GM04503 (cell line): ENCODE results near the gene MSL3.

ENCODE experiments used
- DNase-seq: peaks from one replicate; pipeline ENCODE4 v3.0.0-alpha.2; 2012; ENCODE audit warnings: low read depth

MSL3 gene, protein sequence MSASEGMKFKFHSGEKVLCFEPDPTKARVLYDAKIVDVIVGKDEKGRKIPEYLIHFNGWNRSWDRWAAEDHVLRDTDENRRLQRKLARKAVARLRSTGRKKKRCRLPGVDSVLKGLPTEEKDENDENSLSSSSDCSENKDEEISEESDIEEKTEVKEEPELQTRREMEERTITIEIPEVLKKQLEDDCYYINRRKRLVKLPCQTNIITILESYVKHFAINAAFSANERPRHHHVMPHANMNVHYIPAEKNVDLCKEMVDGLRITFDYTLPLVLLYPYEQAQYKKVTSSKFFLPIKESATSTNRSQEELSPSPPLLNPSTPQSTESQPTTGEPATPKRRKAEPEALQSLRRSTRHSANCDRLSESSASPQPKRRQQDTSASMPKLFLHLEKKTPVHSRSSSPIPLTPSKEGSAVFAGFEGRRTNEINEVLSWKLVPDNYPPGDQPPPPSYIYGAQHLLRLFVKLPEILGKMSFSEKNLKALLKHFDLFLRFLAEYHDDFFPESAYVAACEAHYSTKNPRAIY

GRCh38 chrX:11757719-11758399 lies at the start of gene MSL3:
Gene MSL3 (plus strand): TSS chrX:11758237. CDS start chrX:11758264, 27 bp downstream.
- DNase-seq, result no peak

GRCh38 chrX:11722304-11722703 lies 35.7 kb upstream of the MSL3 start:
- no peak for DNase-seq

DNA sequence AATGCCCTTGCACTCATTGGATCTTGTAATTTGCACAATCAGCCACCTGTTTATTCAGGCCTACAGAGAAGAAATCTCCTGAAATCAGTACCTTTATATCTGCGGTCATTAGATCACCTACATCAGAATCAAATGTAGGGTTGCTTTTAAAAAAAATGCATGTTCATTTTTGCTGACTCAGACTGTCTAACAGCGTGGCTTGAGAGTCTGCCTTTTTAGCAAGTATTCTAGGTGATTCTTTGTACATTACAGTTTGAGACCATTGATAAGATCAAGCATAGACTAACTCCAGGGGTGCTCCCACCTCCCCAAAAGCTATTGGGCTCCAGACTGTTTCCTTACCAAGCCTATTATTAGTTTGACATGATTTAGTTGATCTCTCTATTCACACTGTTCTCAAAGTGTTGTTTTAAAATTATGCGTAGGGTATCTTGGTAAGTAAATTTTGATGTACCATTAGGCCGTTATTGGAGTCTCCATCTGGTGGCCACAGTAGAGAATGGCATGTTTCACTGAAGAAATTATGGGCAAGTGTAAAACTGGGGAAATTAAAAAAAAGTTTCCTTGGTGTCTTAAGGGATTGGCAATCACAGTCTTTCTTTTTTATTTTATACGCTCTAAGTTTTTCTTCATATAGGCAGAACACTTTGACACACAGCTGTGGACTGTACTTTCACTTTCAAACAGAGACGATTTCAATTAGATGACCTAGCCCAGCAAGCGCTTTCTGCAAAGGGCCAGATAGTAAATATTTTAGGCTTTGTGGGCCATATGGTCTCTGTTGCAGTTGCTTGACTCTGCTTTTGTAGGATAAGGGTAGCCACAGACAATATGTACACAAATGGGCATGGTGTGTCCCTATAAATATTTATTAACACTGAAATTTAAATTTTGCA lies 33.7 kb upstream of the MSL3 start:
- no peak for DNase-seq

DNA sequence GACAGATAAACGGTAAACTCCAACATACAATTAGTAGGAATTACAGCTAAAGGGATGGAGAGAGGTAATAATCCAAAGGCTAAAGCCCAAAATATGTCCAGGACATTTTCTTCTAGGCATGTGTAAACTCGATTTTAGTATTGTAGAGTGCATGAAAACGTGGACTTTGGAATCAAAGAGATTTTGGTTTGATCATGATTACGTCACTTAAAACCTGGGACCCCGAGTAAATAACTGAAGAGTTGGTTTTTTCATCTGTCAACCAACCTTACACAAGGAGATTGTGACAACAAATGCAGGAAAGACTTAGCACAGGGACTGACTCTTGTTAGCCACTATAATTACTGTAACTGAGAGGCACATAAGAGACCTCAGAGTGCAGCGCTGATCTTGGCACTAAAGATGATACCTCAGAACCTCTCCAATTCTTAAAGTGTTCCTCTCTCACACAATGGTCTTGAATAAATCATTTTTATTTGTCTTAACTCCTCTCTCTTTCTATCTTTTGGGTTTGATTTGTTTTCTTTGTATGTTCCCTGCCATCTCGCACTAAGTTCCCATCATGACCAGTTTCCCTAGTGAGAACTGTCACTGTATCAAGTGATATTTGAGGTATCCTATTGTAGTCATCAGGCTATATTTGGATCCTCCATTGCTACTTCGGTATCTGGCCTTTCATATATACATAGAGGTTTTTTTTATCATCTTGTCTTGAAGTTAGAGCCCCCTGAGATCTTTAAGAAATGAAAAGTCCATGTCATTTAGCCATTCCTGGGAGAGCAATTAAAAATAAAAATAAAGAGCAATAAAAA lies 32.2 kb upstream of the MSL3 start:
- DNase-seq, result no peak

DNA sequence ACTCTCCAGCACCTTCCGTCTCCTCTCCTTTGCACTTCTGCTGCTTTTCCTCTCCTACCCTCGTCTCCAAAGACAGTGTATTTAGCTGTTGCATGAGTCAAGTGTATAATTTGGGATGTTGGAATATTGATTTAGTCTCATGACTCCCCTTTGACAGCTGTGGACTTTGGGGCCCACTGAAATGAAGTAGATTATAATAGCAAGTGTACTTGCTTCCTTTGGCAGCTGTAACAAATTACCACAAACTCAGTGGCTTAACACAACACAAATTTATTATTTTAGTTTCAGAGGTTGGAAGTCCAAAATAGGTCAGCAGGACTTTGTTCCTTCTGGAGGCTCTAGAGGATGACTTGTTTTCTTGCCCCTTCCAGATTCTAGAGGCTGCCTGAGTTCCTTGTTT lies 29.5 kb upstream of the MSL3 start:
- DNase-seq, result no peak

GRCh38 chrX:11733614-11734013 lies 24.4 kb upstream of the MSL3 start:
- no peak for DNase-seq

GRCh38 chrX:11739776-11740175 lies 18.3 kb upstream of the MSL3 start:
- no peak for DNase-seq

GRCh38 chrX:11740794-11741193 lies 17.2 kb upstream of the MSL3 start:
- no peak for DNase-seq

DNA sequence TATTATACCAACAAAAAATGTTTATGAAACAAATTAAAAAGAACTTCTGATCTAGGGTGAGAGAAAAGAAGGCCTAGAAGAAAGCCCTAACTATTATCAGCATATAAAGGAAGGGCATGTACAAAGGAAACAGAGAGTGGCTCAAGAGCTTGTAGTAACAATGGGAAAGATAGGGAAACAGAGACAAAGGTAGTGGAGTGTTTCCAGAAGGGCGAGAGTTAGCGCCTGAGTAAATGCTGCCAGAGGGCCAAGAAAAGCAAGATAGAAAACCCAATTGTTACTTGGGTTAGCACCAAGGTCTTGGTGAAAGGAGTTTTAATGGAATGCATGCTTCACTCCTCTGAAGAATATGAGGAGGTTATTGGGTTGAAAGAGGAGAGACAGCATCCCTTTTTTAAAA lies 16.5 kb upstream of the MSL3 start:
- DNase-seq, result no peak

DNA sequence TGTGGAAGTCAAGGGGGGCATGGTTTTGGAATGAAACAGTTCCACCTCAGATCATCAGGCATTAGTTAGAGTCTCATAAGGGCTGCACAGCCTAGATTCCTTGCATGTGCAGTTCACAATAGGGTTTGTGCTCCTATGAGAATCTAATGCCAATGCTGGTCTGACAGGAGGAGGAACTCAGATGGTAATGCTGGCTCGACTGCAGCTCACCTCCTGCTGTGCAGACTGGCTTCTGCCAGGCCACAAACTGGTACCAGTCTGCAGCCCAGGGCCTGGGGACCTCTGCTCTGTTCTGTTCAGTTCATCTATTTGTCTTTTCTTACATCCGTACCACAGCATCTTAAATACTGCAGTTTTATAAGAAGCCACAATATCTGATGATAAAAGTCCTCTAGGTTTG lies 12.2 kb upstream of the MSL3 start:
- no peak for DNase-seq

DNA sequence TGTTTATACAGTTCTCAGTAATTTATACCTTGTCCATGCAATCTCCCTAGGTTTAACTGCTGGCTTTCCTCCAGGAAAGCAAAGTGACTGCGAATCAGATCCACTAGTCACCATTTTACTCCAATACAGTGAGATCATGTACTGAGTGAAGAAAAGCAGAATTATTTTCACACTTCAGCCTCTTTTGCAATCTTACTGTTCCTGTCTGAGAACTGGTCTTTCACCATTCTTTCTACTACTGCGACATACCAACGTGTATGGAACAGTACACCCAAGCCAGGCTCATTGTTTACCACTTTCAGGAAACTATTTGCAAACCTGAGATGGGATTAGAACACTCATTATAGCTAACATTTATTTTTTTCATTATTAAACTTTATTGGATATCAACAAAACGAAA lies 8.0 kb upstream of the MSL3 start:
- DNase-seq, result no peak

DNA sequence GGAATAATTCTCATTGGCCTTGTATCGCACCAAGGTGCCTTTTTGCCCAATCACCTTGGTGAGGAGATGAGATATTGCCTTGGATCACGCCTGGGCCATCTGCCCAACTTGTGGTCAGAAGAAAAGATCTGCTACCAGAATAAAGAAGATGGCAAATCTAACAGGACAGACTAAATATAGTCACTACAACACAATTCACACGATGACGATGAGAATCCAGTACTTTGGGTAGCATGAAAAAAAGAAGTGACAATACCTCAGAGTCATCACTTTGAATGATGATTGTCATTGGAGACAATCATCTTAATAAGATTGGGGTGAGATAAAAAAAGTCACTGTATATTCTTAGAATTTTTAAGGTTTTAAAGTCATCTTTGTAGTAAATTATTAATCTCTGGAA lies 7.3 kb upstream of the MSL3 start:
- DNase-seq, result no peak

GRCh38 chrX:11751261-11751660 lies 6.8 kb upstream of the MSL3 start:
- DNase-seq, result no peak

DNA sequence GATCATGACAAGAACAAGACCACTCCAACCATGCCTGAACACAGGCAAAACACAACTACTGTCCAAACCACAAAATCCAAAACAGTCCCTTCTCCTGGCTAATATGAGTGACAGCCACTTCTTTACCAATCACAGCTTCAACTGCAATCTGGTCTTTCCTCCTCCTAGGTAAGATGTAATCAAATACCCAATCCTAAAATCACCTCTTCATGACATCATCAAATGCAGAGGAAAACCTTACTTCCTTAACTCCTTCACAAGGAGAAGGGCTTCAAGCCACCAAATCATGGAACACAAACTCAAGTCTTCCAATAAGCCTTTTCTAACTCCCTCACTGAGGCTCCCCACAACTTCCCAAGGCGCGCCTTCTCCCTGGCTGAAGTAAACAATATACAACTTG lies 4.4 kb upstream of the MSL3 start:
- no peak for DNase-seq

- no peak for DNase-seq
Observed at GRCh38 chrX:11754958-11755645, 2.9 kb upstream of the MSL3 start.

- DNase-seq, result no peak
Observed at GRCh38 chrX:11755724-11756123, 2.3 kb upstream of the MSL3 start.

DNA sequence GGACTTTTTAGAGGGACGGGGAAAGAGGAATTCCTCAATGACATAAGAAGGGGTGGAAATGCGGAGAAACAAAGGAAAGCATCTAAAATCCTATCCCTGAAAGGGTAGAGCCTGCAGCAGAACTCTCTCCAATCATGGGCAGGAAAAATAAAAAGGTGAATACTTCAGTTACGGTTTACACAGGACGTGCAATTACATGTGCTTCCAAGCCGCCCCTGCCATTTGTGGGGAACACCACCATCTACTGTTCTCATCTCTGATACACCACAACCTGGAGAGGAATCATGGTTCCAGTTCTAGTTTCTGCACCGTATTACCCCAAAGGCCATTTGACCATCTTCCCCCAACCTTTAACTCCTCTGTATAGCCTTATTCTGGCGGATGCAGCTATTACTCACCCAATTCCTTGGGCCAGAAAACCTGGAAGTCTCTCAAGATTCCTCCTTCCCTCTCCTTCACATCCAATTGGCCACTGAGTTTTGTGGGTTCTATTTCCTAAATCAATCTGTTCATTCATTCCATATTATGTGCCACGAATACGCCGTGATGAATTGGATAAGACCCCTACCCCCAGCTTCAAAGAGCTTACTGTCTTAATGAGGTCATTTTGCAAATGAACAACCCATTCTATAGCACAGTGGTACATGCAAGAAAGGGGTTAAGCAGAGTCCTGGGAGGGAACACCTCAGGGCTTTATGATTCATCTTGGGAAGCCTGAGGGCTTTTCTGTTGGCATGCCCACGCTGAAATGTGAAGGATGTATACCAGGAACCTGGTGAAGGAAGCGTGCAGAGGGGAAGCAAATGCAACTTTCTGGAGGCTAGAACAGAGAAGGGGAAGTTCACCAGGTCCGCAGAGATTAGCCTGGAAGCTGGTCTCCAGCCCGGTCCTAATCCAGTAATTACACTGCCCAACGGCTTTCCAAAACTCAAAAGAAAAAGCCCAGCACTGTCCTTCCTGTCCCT lies 1.4 kb upstream of the MSL3 start:
- no peak for DNase-seq

- DNase-seq, result no peak
Observed at GRCh38 chrX:11757397-11757718, 679 bp upstream of the MSL3 start.

DNA sequence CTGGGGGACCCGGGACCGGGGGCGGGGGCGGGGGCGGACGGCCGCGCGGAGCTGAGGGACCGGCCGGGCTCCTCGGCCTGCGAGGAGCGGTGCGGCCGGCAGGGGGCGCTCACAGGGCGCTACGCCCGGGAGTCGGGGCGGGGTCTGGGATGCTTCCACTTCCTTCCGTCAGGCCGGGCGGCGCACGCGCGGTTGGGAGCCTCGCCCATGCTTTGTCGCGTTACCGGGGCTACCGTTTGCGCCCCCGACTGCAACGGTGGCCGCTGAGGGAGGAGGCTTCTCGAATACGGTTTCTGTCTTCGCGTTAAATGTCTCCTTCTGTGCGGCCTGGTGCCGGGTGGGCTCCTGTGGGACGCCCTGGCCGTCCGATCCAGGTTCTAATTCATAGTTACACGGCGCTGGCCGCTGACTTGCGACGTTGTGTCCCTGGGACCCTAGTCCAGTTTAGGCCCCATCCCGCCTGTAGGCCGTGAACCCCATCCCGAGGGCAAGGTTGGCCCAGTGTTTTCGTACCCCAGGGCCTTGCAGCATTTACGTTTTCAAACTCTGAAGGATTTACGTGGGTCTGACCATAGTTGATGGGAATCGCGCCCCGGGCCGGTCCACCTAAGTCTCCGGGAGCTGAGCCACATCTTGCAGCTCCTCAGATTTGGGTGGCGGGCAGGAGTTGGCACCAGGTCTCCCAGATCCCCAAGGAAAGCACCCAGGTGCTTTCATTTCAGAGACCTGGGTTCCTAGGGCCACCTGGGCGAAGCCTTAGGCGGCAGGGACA lies 549 bp downstream of the MSL3 start:
- DNase-seq, result no peak
